ENCODE results near the gene FBXL22. TPM values are rescaled to one million over a fixed set of nuclear protein-coding genes. Genes with fewer than 3 reads are reported as not detected.
A peak's percentile ranks its signal among the peaks of the same experiment; 100 is the strongest.

Gene FBXL22
- total RNA-seq, 1 donor from 2014 or later, result 0.63 TPM

GRCh38 chr15:63601704-63602185 lies 4.6 kb downstream of the FBXL22 start:
- peaks cover 16% of the 10 kb centered on the region for H3K4me1 Mint-ChIP-seq
- DNase-seq (ENCODE audit: low spot score in 2 of 2, unreplicated experiment in 2 of 2), result no peak
- TF ChIP-seq, protein P1, sequence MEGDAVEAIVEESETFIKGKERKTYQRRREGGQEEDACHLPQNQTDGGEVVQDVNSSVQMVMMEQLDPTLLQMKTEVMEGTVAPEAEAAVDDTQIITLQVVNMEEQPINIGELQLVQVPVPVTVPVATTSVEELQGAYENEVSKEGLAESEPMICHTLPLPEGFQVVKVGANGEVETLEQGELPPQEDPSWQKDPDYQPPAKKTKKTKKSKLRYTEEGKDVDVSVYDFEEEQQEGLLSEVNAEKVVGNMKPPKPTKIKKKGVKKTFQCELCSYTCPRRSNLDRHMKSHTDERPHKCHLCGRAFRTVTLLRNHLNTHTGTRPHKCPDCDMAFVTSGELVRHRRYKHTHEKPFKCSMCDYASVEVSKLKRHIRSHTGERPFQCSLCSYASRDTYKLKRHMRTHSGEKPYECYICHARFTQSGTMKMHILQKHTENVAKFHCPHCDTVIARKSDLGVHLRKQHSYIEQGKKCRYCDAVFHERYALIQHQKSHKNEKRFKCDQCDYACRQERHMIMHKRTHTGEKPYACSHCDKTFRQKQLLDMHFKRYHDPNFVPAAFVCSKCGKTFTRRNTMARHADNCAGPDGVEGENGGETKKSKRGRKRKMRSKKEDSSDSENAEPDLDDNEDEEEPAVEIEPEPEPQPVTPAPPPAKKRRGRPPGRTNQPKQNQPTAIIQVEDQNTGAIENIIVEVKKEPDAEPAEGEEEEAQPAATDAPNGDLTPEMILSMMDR (IDR thresholded peaks at IDR 0.05; ENCODE audit: unreplicated experiment), result no peak
- no peaks in the 10 kb centered on the region for H3K9me3 Mint-ChIP-seq
- H3K36me3 Mint-ChIP-seq, result no peaks in the 10 kb centered on the region
- H3K27ac Mint-ChIP-seq, result no peak overlapping the region
- H3K27me3 Mint-ChIP-seq (ENCODE audit: low read depth), result peaks cover 43% of the 10 kb centered on the region
- peak overlapping the region; percentile 87 for H3K4me3 Mint-ChIP-seq

- Mint-ChIP-seq H3K9me3 (no peaks in the 10 kb centered on the region), H3K27me3 (ENCODE audit: low read depth) (peaks cover 48% of the 10 kb centered on the region), H3K4me3 (peak overlapping the region; percentile 30), H3K27ac (no peak overlapping the region), H3K36me3 (peaks cover 4% of the 10 kb centered on the region), H3K4me1 (peaks cover 11% of the 10 kb centered on the region)
- TF ChIP-seq, protein P1 (IDR thresholded peaks at IDR 0.05; ENCODE audit: unreplicated experiment), result no peak
- no peak for DNase-seq (ENCODE audit: low spot score in 2 of 2, unreplicated experiment in 2 of 2)
Observed at GRCh38 chr15:63602595-63602994, 5.4 kb downstream of the FBXL22 start.

DNA sequence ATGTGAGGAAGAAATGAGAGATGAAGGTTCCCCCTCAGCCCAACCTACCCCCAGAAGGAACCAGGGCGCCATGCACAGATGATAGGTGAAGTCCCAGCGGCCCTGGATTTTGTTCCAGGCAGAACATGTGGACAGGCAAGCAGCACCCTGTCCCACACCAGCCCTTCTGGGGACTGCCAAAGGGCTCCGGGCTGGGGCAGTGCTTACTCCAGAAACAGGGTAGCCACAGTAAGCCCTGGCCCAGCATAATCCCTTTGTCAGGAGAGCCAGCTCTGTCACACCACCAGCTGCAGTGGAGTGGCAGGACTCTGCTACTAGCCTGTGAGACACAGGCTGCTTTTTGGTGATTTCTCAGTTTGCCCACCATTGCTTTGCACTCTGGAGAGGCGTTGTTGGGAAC lies 6.3 kb downstream of the FBXL22 start:
- TF ChIP-seq, protein P1 (IDR thresholded peaks at IDR 0.05; ENCODE audit: unreplicated experiment), result no peak
- H3K4me3 Mint-ChIP-seq, result no peak overlapping the region
- peaks cover 11% of the 10 kb centered on the region for H3K4me1 Mint-ChIP-seq

DNA sequence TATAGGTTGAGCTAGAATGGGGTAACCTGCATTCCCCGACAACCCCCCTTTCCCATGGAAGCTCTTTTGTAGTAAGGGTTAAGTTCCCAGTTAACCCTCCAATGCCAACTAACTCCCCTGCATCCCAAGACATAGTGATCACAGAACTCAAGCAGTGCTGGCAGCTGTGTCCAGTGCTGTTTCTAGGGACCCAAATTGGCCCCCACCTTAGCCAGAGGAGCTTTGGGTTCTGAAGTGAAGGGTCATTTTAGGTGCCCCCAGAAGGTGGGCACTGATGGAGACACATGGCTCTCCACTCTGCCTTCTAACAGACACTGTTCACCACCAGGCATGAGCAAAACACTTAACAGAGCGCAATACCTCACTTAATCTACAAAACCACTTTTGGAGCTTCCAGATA lies 7.1 kb downstream of the FBXL22 start:
- H3K27me3 Mint-ChIP-seq (ENCODE audit: low read depth), result peaks cover 59% of the 10 kb centered on the region
- H3K27ac Mint-ChIP-seq, result no peak overlapping the region
- no peak for DNase-seq (ENCODE audit: low spot score in 2 of 2, unreplicated experiment in 2 of 2)
- no peak overlapping the region for H3K4me3 Mint-ChIP-seq
- peaks cover 11% of the 10 kb centered on the region for H3K4me1 Mint-ChIP-seq
- peaks cover 16% of the 10 kb centered on the region for H3K36me3 Mint-ChIP-seq
- TF ChIP-seq, protein P1 (IDR thresholded peaks at IDR 0.05; ENCODE audit: unreplicated experiment), result no peak
- no peaks in the 10 kb centered on the region for H3K9me3 Mint-ChIP-seq

More for the DNA sequence above, 6.3 kb downstream of the FBXL22 start:
- Mint-ChIP-seq H3K36me3 (peaks cover 11% of the 10 kb centered on the region), H3K27ac (no peak overlapping the region), H3K9me3 (no peaks in the 10 kb centered on the region), H3K27me3 (ENCODE audit: low read depth) (peaks cover 56% of the 10 kb centered on the region)
- DNase-seq (ENCODE audit: low spot score in 2 of 2, unreplicated experiment in 2 of 2), result no peak

DNA sequence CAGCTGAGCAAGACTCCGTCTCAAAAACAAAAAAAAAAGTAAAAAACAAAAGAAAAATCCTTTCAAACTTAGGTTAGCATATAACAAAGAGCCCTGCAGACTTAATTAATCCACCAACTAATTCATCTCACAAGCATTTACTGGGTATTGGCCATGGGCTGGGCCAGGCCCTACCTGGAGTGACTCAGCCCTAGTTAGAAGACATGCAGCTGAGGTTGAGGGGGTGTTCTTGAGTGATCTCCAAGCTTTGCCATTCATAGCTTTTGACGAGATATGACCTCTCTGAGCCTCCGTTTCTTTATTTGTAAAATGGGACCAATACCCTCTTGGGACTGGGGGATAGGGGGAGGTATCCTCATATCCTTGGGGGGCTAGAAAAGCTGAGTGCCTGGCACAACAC lies 7.8 kb downstream of the FBXL22 start:
- Mint-ChIP-seq H3K4me3 (no peak overlapping the region), H3K9me3 (no peaks in the 10 kb centered on the region), H3K36me3 (peaks cover 16% of the 10 kb centered on the region), H3K27ac (no peak overlapping the region), H3K27me3 (ENCODE audit: low read depth) (peaks cover 60% of the 10 kb centered on the region), H3K4me1 (peaks cover 8% of the 10 kb centered on the region)
- DNase-seq (ENCODE audit: low spot score in 2 of 2, unreplicated experiment in 2 of 2), result no peak
- TF ChIP-seq, protein P1 (IDR thresholded peaks at IDR 0.05; ENCODE audit: unreplicated experiment), result no peak

- TF ChIP-seq, protein P1 (IDR thresholded peaks at IDR 0.05; ENCODE audit: unreplicated experiment), result no peak
- Mint-ChIP-seq H3K9me3 (no peaks in the 10 kb centered on the region), H3K27ac (no peak overlapping the region), H3K27me3 (ENCODE audit: low read depth) (peaks cover 62% of the 10 kb centered on the region), H3K4me1 (peaks cover 13% of the 10 kb centered on the region), H3K4me3 (no peak overlapping the region), H3K36me3 (peaks cover 18% of the 10 kb centered on the region)
- no peak for DNase-seq (ENCODE audit: low spot score in 2 of 2, unreplicated experiment in 2 of 2)
Observed at GRCh38 chr15:63605816-63606215, 8.6 kb downstream of the FBXL22 start.

Data from mesothelial cell of epicardium (in vitro differentiated cells).